VCaP (cell line): ENCODE data around the gene IDUA.
"Not testable (repeated sequence)": the region's sequence is repeated elsewhere in the genome, so short reads cannot be mapped to it uniquely, and the experiment has no call there.

Source experiments
- H3K27ac ChIP-seq: fragments of 450-650 bp; 2 replicates; pipeline ENCODE4 v1.5.1; 2017
- CTCF ChIP-seq: fragments of 450-650 bp; conservative IDR thresholded peaks from 2 replicates; pipeline ENCODE4 v1.5.1; 2017; ENCODE audit warnings: mild to moderate bottlenecking, moderate library complexity

Gene IDUA

GRCh38 chr4:997375-998071 is 10.7 kb downstream of the IDUA start:
- no peak for TF ChIP-seq CTCF
- H3K27ac ChIP-seq = peak overlapping the region; percentile 58; the same call in 1 of the 2 replicates

GRCh38 chr4:998096-998691 is 11.3 kb downstream of the IDUA start:
- TF ChIP-seq CTCF = no peak
- peak overlapping the region; percentile 58; the same call in 1 of the 2 replicates for H3K27ac ChIP-seq

- not testable (repeated sequence) for H3K27ac ChIP-seq
Measured at GRCh38 chr4:999240-999863, 12.5 kb downstream of the IDUA start.

GRCh38 chr4:999882-1000425 is 13.1 kb downstream of the IDUA start:
- H3K27ac ChIP-seq = no peak overlapping the region
- TF ChIP-seq CTCF = no peak

- no peak for TF ChIP-seq CTCF
- no peak overlapping the region for H3K27ac ChIP-seq
Measured at GRCh38 chr4:1000686-1001260, 13.9 kb downstream of the IDUA start.

- no peak for TF ChIP-seq CTCF
- H3K27ac ChIP-seq = no peak overlapping the region
Measured at GRCh38 chr4:1001561-1002130, 14.8 kb downstream of the IDUA start.

- TF ChIP-seq CTCF = no peak
- no peak overlapping the region for H3K27ac ChIP-seq
Measured at GRCh38 chr4:1002131-1002630, 15.3 kb downstream of the IDUA start.
